ENCODE results near the gene HP.
"Not testable (repeated sequence)": the region's sequence is repeated elsewhere in the genome, so short reads cannot be mapped to it uniquely, and the experiment has no call there.

Gene HP

GRCh38 chr16:72051818-72052217 lies 2.5 kb upstream of the HP start:
- DNase-seq (no peak), ATAC-seq (replicated peaks) (no peak)
- H3K9me3 Mint-ChIP-seq = peaks cover 9 to 16% of the 10 kb centered on the region in 2 donors
- H3K27me3 Mint-ChIP-seq = no peaks in the 10 kb centered on the region
- no peak overlapping the region for H3K27ac Mint-ChIP-seq
- no peak overlapping the region for H3K4me3 Mint-ChIP-seq
- H3K36me3 Mint-ChIP-seq = peaks cover 4 to 10% of the 10 kb centered on the region in 2 donors
- H3K4me1 Mint-ChIP-seq = no peaks in the 10 kb centered on the region

DNA sequence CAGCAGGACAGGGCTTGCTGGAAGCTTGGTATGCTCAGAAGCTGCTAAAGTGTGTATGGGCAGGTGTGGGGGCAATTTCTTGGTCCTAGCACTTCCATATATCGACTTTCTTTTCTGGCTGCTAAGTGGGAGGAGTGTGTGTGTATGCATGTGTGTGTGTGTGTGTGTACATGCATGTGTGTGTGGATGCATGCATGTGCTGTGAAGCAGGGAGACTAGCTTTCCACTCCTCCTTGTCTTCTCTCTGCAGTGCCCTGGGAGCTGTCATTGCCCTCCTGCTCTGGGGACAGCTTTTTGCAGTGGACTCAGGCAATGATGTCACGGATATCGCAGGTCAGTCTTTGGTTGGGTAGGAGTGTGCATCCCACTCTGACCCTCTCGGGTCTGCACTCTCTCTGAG lies 1.6 kb downstream of the HP start:
- peaks cover 0 to 4% of the 10 kb centered on the region in 2 donors for H3K9me3 Mint-ChIP-seq
- no peak for DNase-seq
- H3K4me3 Mint-ChIP-seq = no peak overlapping the region
- H3K36me3 Mint-ChIP-seq = peaks cover 0 to 12% of the 10 kb centered on the region in 2 donors
- H3K27me3 Mint-ChIP-seq = no peaks in the 10 kb centered on the region
- H3K27ac Mint-ChIP-seq = no peak overlapping the region
- H3K4me1 Mint-ChIP-seq = no peaks in the 10 kb centered on the region
- ATAC-seq (replicated peaks) = no peak

DNA sequence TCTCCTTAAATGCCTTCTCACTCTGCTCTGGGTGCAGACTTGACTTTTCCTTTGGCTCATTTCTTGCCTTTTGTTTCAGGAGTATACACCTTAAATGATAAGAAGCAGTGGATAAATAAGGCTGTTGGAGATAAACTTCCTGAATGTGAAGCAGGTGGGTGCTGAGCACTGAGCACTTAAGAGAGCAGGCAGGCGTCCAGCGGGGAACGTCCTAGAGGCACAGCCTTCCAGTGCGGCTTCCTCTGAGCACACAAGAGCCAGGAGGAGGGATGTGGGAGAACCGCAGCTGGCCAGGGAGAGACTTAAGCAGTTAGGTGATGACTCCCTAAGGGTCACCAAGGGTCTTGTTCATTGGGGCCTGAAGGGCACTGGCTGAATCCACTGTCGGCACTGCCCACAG lies 3.0 kb downstream of the HP start:
- not testable (repeated sequence) for H3K4me3 Mint-ChIP-seq; H3K9me3 Mint-ChIP-seq; DNase-seq; ATAC-seq (replicated peaks); H3K27ac Mint-ChIP-seq; H3K4me1 Mint-ChIP-seq; H3K27me3 Mint-ChIP-seq
- H3K36me3 Mint-ChIP-seq = peaks cover 2 to 10% of the 10 kb centered on the region in 2 donors

DNA sequence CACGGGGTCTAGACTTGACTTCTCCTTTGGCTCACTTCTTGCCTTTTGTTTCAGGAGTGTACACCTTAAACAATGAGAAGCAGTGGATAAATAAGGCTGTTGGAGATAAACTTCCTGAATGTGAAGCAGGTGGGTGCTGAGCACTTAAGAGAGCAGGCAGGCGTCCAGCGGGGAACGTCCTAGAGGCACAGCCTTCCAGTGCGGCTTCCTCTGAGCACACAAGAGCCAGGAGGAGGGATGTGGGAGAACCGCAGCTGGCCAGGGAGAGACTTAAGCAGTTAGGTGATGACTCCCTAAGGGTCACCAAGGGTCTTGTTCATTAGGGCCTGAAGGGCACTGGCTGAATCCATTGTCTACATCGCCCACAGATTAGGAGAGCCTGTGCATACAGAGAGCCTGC lies 4.8 kb downstream of the HP start:
- peaks cover 3 to 17% of the 10 kb centered on the region in 2 donors for H3K36me3 Mint-ChIP-seq
- not testable (repeated sequence) for H3K27me3 Mint-ChIP-seq; H3K4me3 Mint-ChIP-seq; H3K27ac Mint-ChIP-seq; H3K9me3 Mint-ChIP-seq; H3K4me1 Mint-ChIP-seq; ATAC-seq (replicated peaks); DNase-seq

- ATAC-seq (replicated peaks) = no peak
- no peak overlapping the region for H3K27ac Mint-ChIP-seq
- H3K36me3 Mint-ChIP-seq = peaks cover 7 to 21% of the 10 kb centered on the region in 2 donors
- no peaks in the 10 kb centered on the region for H3K4me1 Mint-ChIP-seq
- DNase-seq = no peak
- H3K9me3 Mint-ChIP-seq = no peaks in the 10 kb centered on the region
- H3K27me3 Mint-ChIP-seq = no peaks in the 10 kb centered on the region
- no peak overlapping the region for H3K4me3 Mint-ChIP-seq
Measured at GRCh38 chr16:72060405-72060804, 6.1 kb downstream of the HP start.

GRCh38 chr16:72061564-72061963 lies 7.3 kb downstream of the HP start:
- Mint-ChIP-seq H3K9me3 (no peaks in the 10 kb centered on the region), H3K36me3 (peaks cover 7 to 21% of the 10 kb centered on the region in 2 donors), H3K27ac (no peak overlapping the region), H3K4me3 (no peak overlapping the region), H3K27me3 (no peaks in the 10 kb centered on the region), H3K4me1 (no peaks in the 10 kb centered on the region)
- ATAC-seq (replicated peaks) (no peak), DNase-seq (no peak)

DNA sequence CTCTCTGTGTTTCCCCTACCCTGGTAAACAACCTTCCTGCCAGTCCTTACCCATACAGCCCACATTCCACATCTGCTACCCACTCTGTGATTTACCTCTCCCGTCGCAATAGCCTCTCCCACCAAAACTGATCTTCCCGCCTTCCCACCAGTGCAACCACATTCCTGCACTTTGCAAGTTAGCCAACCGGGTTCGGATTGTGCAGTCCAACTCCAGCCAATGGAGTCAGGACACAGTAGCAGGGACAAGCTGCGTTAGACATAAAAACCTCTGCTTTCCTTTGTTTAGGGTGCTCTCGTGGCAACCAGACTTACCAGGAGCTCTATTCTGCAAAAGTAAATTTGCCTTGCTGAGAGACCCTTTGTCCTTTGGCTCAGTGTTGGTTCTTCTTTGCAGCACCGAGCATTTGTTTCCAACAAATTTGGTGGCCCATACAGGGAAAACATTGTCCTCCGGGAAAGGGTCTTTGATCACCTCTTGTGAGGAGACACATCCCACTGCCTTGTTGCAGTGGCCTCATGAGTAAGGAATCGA lies 10.1 kb downstream of the HP start:
- ATAC-seq (replicated peaks) = no peak
- H3K27me3 Mint-ChIP-seq = no peaks in the 10 kb centered on the region
- no peak for DNase-seq
- peaks cover 0 to 1% of the 10 kb centered on the region in 2 donors for H3K4me1 Mint-ChIP-seq
- H3K27ac Mint-ChIP-seq = no peak overlapping the region
- H3K4me3 Mint-ChIP-seq = no peak overlapping the region
- H3K36me3 Mint-ChIP-seq = peaks cover 7 to 17% of the 10 kb centered on the region in 2 donors
- no peaks in the 10 kb centered on the region for H3K9me3 Mint-ChIP-seq

- no peak overlapping the region for H3K27ac Mint-ChIP-seq
Measured at GRCh38 chr16:72066747-72067146, 12.4 kb downstream of the HP start.

GRCh38 chr16:72068930-72069329 lies 14.6 kb downstream of the HP start:
- H3K27me3 Mint-ChIP-seq = no peaks in the 10 kb centered on the region
- no peak overlapping the region for H3K4me3 Mint-ChIP-seq
- H3K4me1 Mint-ChIP-seq = peaks cover 0 to 5% of the 10 kb centered on the region in 2 donors
- H3K36me3 Mint-ChIP-seq = peaks cover 8 to 10% of the 10 kb centered on the region in 2 donors
- H3K27ac Mint-ChIP-seq = no peak overlapping the region
- no peaks in the 10 kb centered on the region for H3K9me3 Mint-ChIP-seq
- DNase-seq = no peak
- ATAC-seq (replicated peaks) = no peak

More at GRCh38 chr16:72066747-72067146, 12.4 kb downstream of the HP start:
- Mint-ChIP-seq H3K9me3 (no peaks in the 10 kb centered on the region), H3K4me3 (no peak overlapping the region), H3K4me1 (peaks cover 0 to 5% of the 10 kb centered on the region in 2 donors), H3K36me3 (peaks cover 12 to 13% of the 10 kb centered on the region in 2 donors), H3K27me3 (no peaks in the 10 kb centered on the region)
- no peak for DNase-seq
- ATAC-seq (replicated peaks) = peak in 1 of 2 donors; percentile 55

GRCh38 chr16:72072514-72073342 lies 18.4 kb downstream of the HP start:
- H3K9me3 Mint-ChIP-seq = no peaks in the 10 kb centered on the region
- ATAC-seq (replicated peaks) (no peak), DNase-seq (no peak)

GRCh38 chr16:72073560-72074230 lies 19.4 kb downstream of the HP start:
- ATAC-seq (replicated peaks) (no peak), DNase-seq (no peak)
- Mint-ChIP-seq H3K27me3 (no peaks in the 10 kb centered on the region), H3K4me3 (no peak overlapping the region), H3K4me1 (peaks cover 0 to 4% of the 10 kb centered on the region in 2 donors), H3K9me3 (no peaks in the 10 kb centered on the region), H3K36me3 (peaks cover 6 to 8% of the 10 kb centered on the region in 2 donors), H3K27ac (no peak overlapping the region)

More at GRCh38 chr16:72072514-72073342, 18.4 kb downstream of the HP start:
- peaks cover 0 to 4% of the 10 kb centered on the region in 2 donors for H3K4me1 Mint-ChIP-seq
- H3K4me3 Mint-ChIP-seq = no peak overlapping the region
- H3K27me3 Mint-ChIP-seq = no peaks in the 10 kb centered on the region
- H3K36me3 Mint-ChIP-seq = peaks cover 6 to 8% of the 10 kb centered on the region in 2 donors
- no peak overlapping the region for H3K27ac Mint-ChIP-seq

- H3K4me3 Mint-ChIP-seq; H3K36me3 Mint-ChIP-seq; DNase-seq; H3K27ac Mint-ChIP-seq; H3K27me3 Mint-ChIP-seq; H3K4me1 Mint-ChIP-seq; H3K9me3 Mint-ChIP-seq; ATAC-seq (replicated peaks): not testable (repeated sequence)
Measured at GRCh38 chr16:72075067-72075466, 20.8 kb downstream of the HP start.

GRCh38 chr16:72076991-72077706 lies 22.8 kb downstream of the HP start:
- H3K4me3 Mint-ChIP-seq; ATAC-seq (replicated peaks); DNase-seq; H3K36me3 Mint-ChIP-seq; H3K9me3 Mint-ChIP-seq; H3K4me1 Mint-ChIP-seq; H3K27ac Mint-ChIP-seq; H3K27me3 Mint-ChIP-seq: not testable (repeated sequence)

GRCh38 chr16:72083778-72084404 lies 29.6 kb downstream of the HP start:
- no peak overlapping the region for H3K4me3 Mint-ChIP-seq
- no peaks in the 10 kb centered on the region for H3K27me3 Mint-ChIP-seq
- peaks cover 0 to 6% of the 10 kb centered on the region in 2 donors for H3K9me3 Mint-ChIP-seq
- DNase-seq = no peak
- no peaks in the 10 kb centered on the region for H3K4me1 Mint-ChIP-seq
- H3K36me3 Mint-ChIP-seq = peaks cover 29 to 38% of the 10 kb centered on the region in 2 donors
- H3K27ac Mint-ChIP-seq = no peak overlapping the region
- ATAC-seq (replicated peaks) = no peak

Data from stimulated activated naive B cell treated with anti-CD40 and anti-IgM and Interleukin-4, amounts not matched to agents 10 μg/mL and 1 μg/mL and 100 μg/mL, for 72 hours (primary cell).